GM12878 (cell line): ENCODE measurements around the gene ACTMAP. TPM values are rescaled to one million over a fixed set of nuclear protein-coding genes. Genes with fewer than 3 reads are reported as not detected.

Experiments used
- ATAC-seq: fragments of 200-7000 bp; cut with Tn5 transposase; 3 replicates; pipeline ENCODE4 v1.9.1; 2020; ENCODE audit warnings: mild to moderate bottlenecking, moderate library complexity
- BruUV-seq: library from RNA; stranded (reverse); fragments of 400-500 nt; replicated peaks from 2 replicates; lab custom pipeline; 2021; lab: Mats Ljungman, UMichigan
- CTCF ChIA-PET: fragments of 300-600 bp; sonication (Branson Sonifier 250); formaldehyde crosslinking; extraction: SDS; loops from one replicate; lab custom pipeline; 2021; ENCODE audit warnings: inconsistent platforms; lab: Yijun Ruan, JAX
- POLR2A ChIA-PET: fragments of 350-600 bp; formaldehyde crosslinking; extraction: SDS; loops from one replicate; lab custom pipeline; 2021; ENCODE audit warnings: inconsistent platforms; lab: Charles Lee
- RAD21 ChIA-PET: fragments of 300-600 bp; sonication (Branson Sonifier 250); formaldehyde crosslinking; loops from one replicate; lab custom pipeline; 2023; ENCODE audit warnings: antibody characterized with exemption; ENCODE audit not compliant: unreplicated experiment; lab: Charles Lee
- SMC1A ChIA-PET: fragments of 300-600 bp; sonication (Branson Sonifier 250); formaldehyde crosslinking; loops from one replicate; lab custom pipeline; 2023; ENCODE audit not compliant: unreplicated experiment, uncharacterized antibody; lab: Charles Lee
- DNase-seq: peaks from one replicate; pipeline ENCODE4 v3.0.0-alpha.2; 2011; ENCODE audit warnings: low read depth, low spot score
- FAIRE-seq: peaks from 3 replicates; lab custom pipeline; 2011; peaks lifted over from hg19 to GRCh38; lab: Jason Lieb, UNC
- H2AFZ ChIP-seq: 2 replicates; pipeline ENCODE4 v1.6.0; 2011; ENCODE audit warnings: low read depth, low read length, control low read depth; ENCODE audit not compliant: control insufficient read depth
- H3K27ac ChIP-seq: 2 replicates; pipeline ENCODE4 v1.5.1; 2011; ENCODE audit warnings: control low read depth; ENCODE audit not compliant: control insufficient read depth, insufficient read depth
- H3K27me3 ChIP-seq, 2 experiments: replicated peaks in 1 of 2; 2 replicates each; pipeline versions ENCODE4 v1.6.0 to v1.6.1; 2011; ENCODE audit warnings: low read length in 1 of 2; ENCODE audit not compliant: control insufficient read depth in 2 of 2, insufficient read depth in 2 of 2
- H3K36me3 ChIP-seq, 2 experiments: 2 replicates each; pipeline ENCODE4 v1.5.1; 2011; ENCODE audit warnings: low read length in 1 of 2; ENCODE audit not compliant: control insufficient read depth in 2 of 2, insufficient read depth in 2 of 2
- H3K4me1 ChIP-seq: 2 replicates; pipeline ENCODE4 v1.6.1; 2011; ENCODE audit warnings: mild to moderate bottlenecking, low read length, moderate library complexity, mixed read lengths; ENCODE audit not compliant: control insufficient read depth, insufficient read depth
- H3K4me2 ChIP-seq: 2 replicates; pipeline ENCODE4 v1.6.0; 2011; ENCODE audit warnings: control low read depth; ENCODE audit not compliant: control insufficient read depth, insufficient read depth
- H3K4me3 ChIP-seq: fragments of 200-600 bp; sonication (generic); 2 replicates; pipeline ENCODE4 v1.5.1; 2016
- H3K79me2 ChIP-seq: 2 replicates; pipeline ENCODE4 v1.6.0; 2011; ENCODE audit warnings: low read length; ENCODE audit not compliant: control insufficient read depth, insufficient read depth
- H3K9ac ChIP-seq: 2 replicates; pipeline ENCODE4 v1.8.0; 2011; ENCODE audit warnings: low read length, control low read depth, mixed read lengths; ENCODE audit not compliant: control insufficient read depth, insufficient read depth
- H3K9me3 ChIP-seq: replicated peaks from 3 replicates; pipeline ENCODE4 v1.5.1; 2011; ENCODE audit warnings: mild to moderate bottlenecking, low read length; ENCODE audit not compliant: control insufficient read depth, insufficient read depth
- H4K20me1 ChIP-seq: 2 replicates; pipeline ENCODE4 v1.6.0; 2011; ENCODE audit not compliant: control insufficient read depth, insufficient read depth
- BACH1 ChIP-seq: fragments of 450-650 bp; IDR thresholded peaks from 2 replicates; pipeline ENCODE4 v1.6.1; 2017; ENCODE audit warnings: mild to moderate bottlenecking, borderline replicate concordance
- CHD4 ChIP-seq: fragments of 200-600 bp; sonication (generic); IDR thresholded peaks from 2 replicates; pipeline ENCODE4 v1.6.1; 2016; ENCODE audit warnings: mild to moderate bottlenecking
- EED ChIP-seq: sonication (generic); IDR thresholded peaks from 2 replicates; pipeline ENCODE4 v1.6.1; 2016; ENCODE audit warnings: antibody characterized with exemption, low read depth
- ELK1 ChIP-seq: IDR thresholded peaks from 2 replicates; pipeline ENCODE4 v1.6.1; 2012; ENCODE audit warnings: low read depth, low read length, improper control_type of control experiment
- FOS ChIP-seq: IDR thresholded peaks from 3 replicates; pipeline ENCODE4 v1.6.1; 2011; ENCODE audit warnings: borderline replicate concordance; ENCODE audit not compliant: insufficient read length; ENCODE audit errors: extremely low read depth
- IRF4 ChIP-seq: IDR thresholded peaks from 2 replicates; pipeline ENCODE4 v1.6.1; 2011; ENCODE audit warnings: low read depth, low read length
- RAD51 ChIP-seq: fragments of 450-650 bp; IDR thresholded peaks from 2 replicates; pipeline ENCODE4 v1.6.1; 2016; ENCODE audit warnings: moderate library complexity, mild to moderate bottlenecking, inconsistent platforms
- SMAD1 ChIP-seq: fragments of 450-650 bp; IDR thresholded peaks from 2 replicates; pipeline ENCODE4 v1.6.1; 2018; ENCODE audit warnings: mild to moderate bottlenecking, low read depth; ENCODE audit not compliant: partially characterized antibody
- TCF7 ChIP-seq: IDR thresholded peaks from 2 replicates; pipeline ENCODE4 v1.6.1; 2014; ENCODE audit warnings: antibody characterized with exemption, borderline replicate concordance
- YBX1 ChIP-seq: fragments of 450-650 bp; IDR thresholded peaks from 2 replicates; pipeline ENCODE4 v1.6.1; 2016; ENCODE audit warnings: antibody characterized with exemption
- ZBED1 ChIP-seq: IDR thresholded peaks from 2 replicates; pipeline ENCODE4 v1.6.1; 2016; ENCODE audit warnings: borderline replicate concordance
- WGBS: methylation state at CpG from one replicate; pipeline ENCODE4 v1.1.6; 2016; ENCODE audit warnings: low lambda C conversion rate; ENCODE audit not compliant: insufficient replicate concordance, insufficient coverage; ENCODE audit errors: missing lambda C conversion rate; 5-methylcytosine and 5-hydroxymethylcytosine counted together
- in situ Hi-C: fragments of 300-500 bp; cut with MboI; formaldehyde crosslinking; loops from 9 replicates; pipeline ENCODE4 v1.14.3; 2018; ENCODE audit warnings: mixed read lengths
- intact Hi-C: fragments of 100-400 bp; cut with micrococcal nuclease; formaldehyde crosslinking; loops from one replicate; pipeline ENCODE4 v1.14.2; 2022; ENCODE audit not compliant: unreplicated experiment
- polyA plus RNA-seq, 11 experiments: library from polyadenylated mRNA; depleted of rRNA in 4 of 11; unstranded in 6 of 11; stranded (reverse) in 5 of 11; fragments of >200 nt; fragmentation: Nextera tagmentation in 4 of 11; fragmentation: Illumina TruSeq in 1 of 11; extraction: Ambion mirVana in 4 of 11; extraction: Trizol in 1 of 11; gene quantifications; 1 replicate in 1 of 11; 2 replicates in 10 of 11; pipeline versions ENCODE4 v1.2.1 to v1.2.3, GENCODE V29; 2011 to 2016; ENCODE audit warnings: inconsistent platforms in 2 of 11, missing spikeins in 2 of 11, low read depth in 1 of 11
- total RNA-seq, 4 experiments: library from RNA; depleted of rRNA in 3 of 4; stranded (reverse); fragments of >200 nt in 3 of 4; fragmentation: Illumina TruSeq in 1 of 4; extraction: Trizol in 1 of 4; gene quantifications; 2 replicates each; pipeline versions ENCODE4 v1.2.1 to v1.2.3, GENCODE V29; 2013 to 2021

The ACTMAP gene
- total and polyA plus RNA-seq, 10 of the 15 experiments (the other 5 are each of a cell fraction or from before 2014, with no cell fraction given) = 3.0 to 26.2 (median 11.1) TPM

GRCh38 chr19:40783711-40784110, 33.4 kb upstream of the ACTMAP start:
- CTCF ChIA-PET = no interaction called here
- H3K4me3 ChIP-seq = no peak overlapping the region
- no TSS peak for BruUV-seq
- 92% methylated on average over 13 of the region's 14 CpGs for WGBS
- H3K36me3 ChIP-seq = no peaks in the 10 kb centered on the region
- ATAC-seq (no peak), DNase-seq (no peak), FAIRE-seq (no peak)
- peaks cover 11% of the 10 kb centered on the region for H3K79me2 ChIP-seq
- H3K4me2 ChIP-seq = no peak overlapping the region
- H3K9ac ChIP-seq = no peak overlapping the region
- no peaks in the 10 kb centered on the region for H3K9me3 ChIP-seq
- RAD21 ChIA-PET = no interaction called here
- POLR2A ChIA-PET = no interaction called here
- in situ Hi-C loops (no loop called here), intact Hi-C loops (no loop called here)
- peaks cover 23% of the 10 kb centered on the region for H3K4me1 ChIP-seq
- no peak overlapping the region for H2AFZ ChIP-seq
- TF ChIP-seq IRF4 (no peak), EED (no peak)
- no peaks in the 10 kb centered on the region for H4K20me1 ChIP-seq
- H3K27me3 ChIP-seq = no peaks in the 10 kb centered on the region
- SMC1A ChIA-PET = interaction anchor here (1.3 kb wide), 1 partner anchor 15 kb away, joined by 6 read pairs; the partner anchor contains the start of gene EGLN2
- H3K27ac ChIP-seq = no peak overlapping the region

DNA sequence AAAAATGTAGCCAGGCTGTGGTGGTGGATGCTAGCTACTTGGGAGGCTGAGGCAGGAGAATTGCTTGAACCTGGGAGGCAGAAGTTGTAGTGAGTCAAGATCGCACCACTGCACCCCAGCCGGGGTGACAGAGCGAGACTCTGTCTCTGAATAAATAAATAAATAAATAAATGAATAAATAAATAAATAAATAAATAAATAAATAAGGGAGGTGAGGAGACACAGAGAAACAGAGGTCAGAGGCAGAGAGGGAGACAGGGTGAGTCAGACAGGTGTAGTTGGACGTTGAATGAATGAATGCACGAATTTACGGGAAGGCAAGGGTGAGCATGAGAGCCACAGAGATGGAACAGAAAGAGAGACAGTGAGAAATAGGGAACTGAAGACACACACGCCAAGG, 30.9 kb upstream of the ACTMAP start:
- CTCF ChIA-PET = no interaction called here
- 96% methylated on average over 7 of the region's 7 CpGs for WGBS
- no peak for FAIRE-seq
- RAD21 ChIA-PET = no interaction called here
- POLR2A ChIA-PET = interaction anchor here (0.6 to 0.7 kb wide), 7 partner anchors 14 to 517 kb away, joined by 3 to 4 read pairs (median 4); no protein-coding TSS in a partner anchor
- TF ChIP-seq YBX1 = no peak
- no peak for TF ChIP-seq BACH1
- TF ChIP-seq TCF7 = no peak
- no peak for TF ChIP-seq SMAD1
- TF ChIP-seq RAD51 = no peak
- no peak for TF ChIP-seq ELK1
- TF ChIP-seq FOS = no peak
- no peak for TF ChIP-seq ZBED1
- TF ChIP-seq CHD4 = no peak
- no peaks in the 10 kb centered on the region for H4K20me1 ChIP-seq
- BruUV-seq = no TSS peak
- peak overlapping the region; percentile 36; the same call in 1 of the 2 replicates for H3K4me2 ChIP-seq
- H3K27me3 ChIP-seq = no peaks in the 10 kb centered on the region
- no peak overlapping the region for H2AFZ ChIP-seq
- H3K9me3 ChIP-seq = no peaks in the 10 kb centered on the region
- H3K9ac ChIP-seq = no peak overlapping the region
- no peak for DNase-seq
- peak overlapping the region; percentile 21 for H3K27ac ChIP-seq
- peaks cover 11% of the 10 kb centered on the region for H3K79me2 ChIP-seq
- SMC1A ChIA-PET = no interaction called here
- H3K4me1 ChIP-seq = peaks cover 32% of the 10 kb centered on the region
- no peak for ATAC-seq
- no peaks in the 10 kb centered on the region for H3K36me3 ChIP-seq
- intact Hi-C loops = no loop called here
- no peak overlapping the region for H3K4me3 ChIP-seq
- in situ Hi-C loops = no loop called here
